ENCODE data around the gene DPP6.

DNA sequence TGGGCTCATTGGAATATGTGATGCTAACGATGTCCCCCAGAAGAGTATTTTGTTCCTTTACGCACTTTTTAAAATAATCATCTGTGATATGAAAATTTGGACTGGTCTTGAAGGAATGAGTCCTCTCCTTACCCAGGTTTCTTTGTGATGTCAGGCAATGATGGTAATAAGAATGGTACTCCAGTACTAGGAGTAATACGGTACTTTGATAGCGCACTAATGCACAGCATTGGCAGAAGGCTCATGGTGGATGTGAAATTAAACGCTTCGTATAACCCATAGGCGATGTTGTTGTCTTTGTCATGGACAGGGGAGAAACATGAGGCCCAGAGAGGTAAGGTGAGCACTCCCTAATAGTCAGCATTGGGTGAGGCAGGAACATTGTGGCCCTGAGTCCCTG is 125.4 kb downstream of the DPP6 start:
- no peak for TF ChIP-seq MEF2A (IDR thresholded peaks at IDR 0.05; ENCODE audit: borderline replicate concordance, low read depth)
- no peak for TF ChIP-seq RAD21 (IDR thresholded peaks at IDR 0.05; ENCODE audit: low read length)
- TF ChIP-seq, protein P1, sequence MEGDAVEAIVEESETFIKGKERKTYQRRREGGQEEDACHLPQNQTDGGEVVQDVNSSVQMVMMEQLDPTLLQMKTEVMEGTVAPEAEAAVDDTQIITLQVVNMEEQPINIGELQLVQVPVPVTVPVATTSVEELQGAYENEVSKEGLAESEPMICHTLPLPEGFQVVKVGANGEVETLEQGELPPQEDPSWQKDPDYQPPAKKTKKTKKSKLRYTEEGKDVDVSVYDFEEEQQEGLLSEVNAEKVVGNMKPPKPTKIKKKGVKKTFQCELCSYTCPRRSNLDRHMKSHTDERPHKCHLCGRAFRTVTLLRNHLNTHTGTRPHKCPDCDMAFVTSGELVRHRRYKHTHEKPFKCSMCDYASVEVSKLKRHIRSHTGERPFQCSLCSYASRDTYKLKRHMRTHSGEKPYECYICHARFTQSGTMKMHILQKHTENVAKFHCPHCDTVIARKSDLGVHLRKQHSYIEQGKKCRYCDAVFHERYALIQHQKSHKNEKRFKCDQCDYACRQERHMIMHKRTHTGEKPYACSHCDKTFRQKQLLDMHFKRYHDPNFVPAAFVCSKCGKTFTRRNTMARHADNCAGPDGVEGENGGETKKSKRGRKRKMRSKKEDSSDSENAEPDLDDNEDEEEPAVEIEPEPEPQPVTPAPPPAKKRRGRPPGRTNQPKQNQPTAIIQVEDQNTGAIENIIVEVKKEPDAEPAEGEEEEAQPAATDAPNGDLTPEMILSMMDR (IDR thresholded peaks at IDR 0.05), result no peak
- no peak for TF ChIP-seq TAF1 (IDR thresholded peaks at IDR 0.05; ENCODE audit: borderline replicate concordance, low read depth, low read length)
- TF ChIP-seq, protein P2, sequence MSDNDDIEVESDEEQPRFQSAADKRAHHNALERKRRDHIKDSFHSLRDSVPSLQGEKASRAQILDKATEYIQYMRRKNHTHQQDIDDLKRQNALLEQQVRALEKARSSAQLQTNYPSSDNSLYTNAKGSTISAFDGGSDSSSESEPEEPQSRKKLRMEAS (IDR thresholded peaks at IDR 0.05; ENCODE audit: low read depth), result no peak
- no peak for TF ChIP-seq POLR2AphosphoS5 (IDR thresholded peaks at IDR 0.05; ENCODE audit: low read depth, low read length)
